Esophagus squamous epithelium (tissue), 5 donors: ENCODE data around the gene DNAJA2. TPM values are rescaled to one million over a fixed set of nuclear protein-coding genes. Genes with fewer than 3 reads are reported as not detected.

Source experiments
- DNase-seq: peaks from one replicate; lab custom pipeline; 2025; lab: John Stamatoyannopoulos, UW
- H3K27ac ChIP-seq, 4 donors: fragments of 200-600 bp; sonication (generic); one replicate each; pipeline ENCODE4 v1.5.1; 2016 to 2019; ENCODE audit warnings: mild to moderate bottlenecking in 1 of 4
- H3K27me3 ChIP-seq, 4 donors: fragments of 200-600 bp; sonication (generic); 1 replicate in 3 of 4; 2 replicates in 1 of 4; pipeline versions ENCODE4 v1.5.1 to v1.6.0; 2017 to 2021; ENCODE audit warnings: antibody characterized with exemption in 1 of 4
- H3K36me3 ChIP-seq, 3 donors: fragments of 200-600 bp; sonication (generic); one replicate each; pipeline ENCODE4 v1.5.1; 2016 to 2019
- H3K4me1 ChIP-seq, 3 donors: fragments of 200-600 bp; sonication (generic); one replicate each; pipeline ENCODE4 v1.5.1; 2017 to 2019
- H3K4me3 ChIP-seq, 4 donors: fragments of 200-600 bp; sonication (generic); 1 replicate in 3 of 4; 2 replicates in 1 of 4; pipeline ENCODE4 v1.5.1; 2016 to 2019; ENCODE audit warnings: mild to moderate bottlenecking in 2 of 4, moderate library complexity in 1 of 4
- H3K9me3 ChIP-seq, 3 donors: fragments of 200-600 bp; sonication (generic); one replicate each; pipeline ENCODE4 v1.5.1; 2016 to 2019
- POLR2A ChIP-seq, 4 donors: fragments of 450-650 bp; IDR thresholded peaks; one replicate each; pipeline ENCODE4 v1.6.1; 2017; ENCODE audit warnings: antibody characterized with exemption in 4 of 4, mild to moderate bottlenecking in 4 of 4, moderate library complexity in 3 of 4
- WGBS, 2 donors: methylation state at CpG; one replicate each; pipeline ENCODE4 v1.1.5; 2018; 5-methylcytosine and 5-hydroxymethylcytosine counted together
- intact Hi-C: fragments of 100-400 bp; cut with DNase I; formaldehyde crosslinking; loops from one replicate; pipeline ENCODE4 v1.15.0; 2022
- total RNA-seq, 4 donors: library from RNA; depleted of rRNA; stranded (reverse); fragments of >200 nt; gene quantifications; one replicate each; pipeline ENCODE4 v1.1.0, GENCODE V29; 2016
- TF ChIP-seq, protein P1 (sequence below), 6 experiments: fragments of 450-650 bp in 4 of 6; fragments of 200-600 bp in 2 of 6; sonication (generic) in 2 of 6; IDR thresholded peaks; one replicate each; pipeline ENCODE4 v1.5.1; 2016 to 2019; ENCODE audit warnings: antibody characterized with exemption in 6 of 6, mild to moderate bottlenecking in 4 of 6, moderate library complexity in 4 of 6
- donor health status: DM: yes; HTN: yes; CAD: no.

The DNAJA2 gene
- total RNA-seq, 4 donors from 2014 or later, result 39.0 to 69.7 (median 58.2) TPM

- Histone ChIP-seq H3K9me3 (no peaks in the 10 kb centered on the region), H3K27me3 (no peaks in the 10 kb centered on the region), H3K27ac (peak overlapping the region in 2 of 4 donors; percentile 23 to 48), H3K4me1 (peaks cover 0 to 41% (median 10%) of the 10 kb centered on the region in 3 donors), H3K4me3 (no peak overlapping the region), H3K36me3 (peaks cover 15 to 100% (median 55%) of the 10 kb centered on the region in 3 donors)
- TF ChIP-seq, protein P1, sequence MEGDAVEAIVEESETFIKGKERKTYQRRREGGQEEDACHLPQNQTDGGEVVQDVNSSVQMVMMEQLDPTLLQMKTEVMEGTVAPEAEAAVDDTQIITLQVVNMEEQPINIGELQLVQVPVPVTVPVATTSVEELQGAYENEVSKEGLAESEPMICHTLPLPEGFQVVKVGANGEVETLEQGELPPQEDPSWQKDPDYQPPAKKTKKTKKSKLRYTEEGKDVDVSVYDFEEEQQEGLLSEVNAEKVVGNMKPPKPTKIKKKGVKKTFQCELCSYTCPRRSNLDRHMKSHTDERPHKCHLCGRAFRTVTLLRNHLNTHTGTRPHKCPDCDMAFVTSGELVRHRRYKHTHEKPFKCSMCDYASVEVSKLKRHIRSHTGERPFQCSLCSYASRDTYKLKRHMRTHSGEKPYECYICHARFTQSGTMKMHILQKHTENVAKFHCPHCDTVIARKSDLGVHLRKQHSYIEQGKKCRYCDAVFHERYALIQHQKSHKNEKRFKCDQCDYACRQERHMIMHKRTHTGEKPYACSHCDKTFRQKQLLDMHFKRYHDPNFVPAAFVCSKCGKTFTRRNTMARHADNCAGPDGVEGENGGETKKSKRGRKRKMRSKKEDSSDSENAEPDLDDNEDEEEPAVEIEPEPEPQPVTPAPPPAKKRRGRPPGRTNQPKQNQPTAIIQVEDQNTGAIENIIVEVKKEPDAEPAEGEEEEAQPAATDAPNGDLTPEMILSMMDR (IDR thresholded peaks at IDR 0.05), result no peak
- TF ChIP-seq POLR2A (IDR thresholded peaks at IDR 0.05), result no peak
- 58 to 63% methylated on average over 9 of the region's 9 CpGs for WGBS, 2 donors
- intact Hi-C loops, result no loop called here
- DNase-seq, result no peak
Measured at GRCh38 chr16:46961373-46962353, 11.8 kb downstream of the DNAJA2 start.

DNA sequence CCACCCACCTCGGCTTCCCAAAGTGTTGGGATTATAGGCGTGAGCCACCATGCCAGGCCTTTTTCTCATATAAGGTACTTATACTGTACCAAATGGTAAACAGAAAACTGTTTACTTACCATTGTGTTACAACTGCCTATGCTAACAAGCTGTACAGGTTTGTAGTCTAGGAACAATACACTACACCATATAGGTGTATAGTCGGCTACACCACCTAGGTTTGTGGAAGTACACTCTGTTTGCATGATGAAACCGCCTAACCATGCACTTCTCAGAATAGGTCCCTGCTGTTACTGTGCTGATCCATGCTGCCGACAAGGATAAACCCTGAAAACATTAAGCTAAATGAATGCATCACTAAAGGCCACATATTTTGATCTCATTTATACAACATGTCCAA, 18.9 kb downstream of the DNAJA2 start:
- DNase-seq, result no peak
- Histone ChIP-seq H3K27ac (no peak overlapping the region), H3K27me3 (no peaks in the 10 kb centered on the region), H3K36me3 (peaks cover 0 to 58% (median 15%) of the 10 kb centered on the region in 3 donors), H3K4me1 (peaks cover 0 to 5% (median 0%) of the 10 kb centered on the region in 3 donors), H3K9me3 (no peaks in the 10 kb centered on the region), H3K4me3 (no peak overlapping the region)
- no peak for TF ChIP-seq POLR2A (IDR thresholded peaks at IDR 0.05)
- TF ChIP-seq, protein P1 (IDR thresholded peaks at IDR 0.05), result no peak
- WGBS, 2 donors, result 70 to 73% methylated on average over 5 of the region's 5 CpGs
- intact Hi-C loops, result loop anchor here (10.0 kb wide), 1 partner anchor 1210 kb away; no protein-coding TSS in a partner anchor

- WGBS, 2 donors, result 8 to 23% methylated on average over 1 of the region's 1 CpG
- peaks cover 0 to 4% (median 0%) of the 10 kb centered on the region in 3 donors for H3K4me1 ChIP-seq
- TF ChIP-seq, protein P1 (IDR thresholded peaks at IDR 0.05), result no peak
- no peak for TF ChIP-seq POLR2A (IDR thresholded peaks at IDR 0.05)
- no peak overlapping the region for H3K27ac ChIP-seq
- H3K27me3 ChIP-seq, result no peaks in the 10 kb centered on the region
- H3K9me3 ChIP-seq, result no peaks in the 10 kb centered on the region
- H3K4me3 ChIP-seq, result no peak overlapping the region
- intact Hi-C loops, result loop anchor here (10.0 kb wide), 1 partner anchor 1215 kb away; no protein-coding TSS in a partner anchor
- no peak for DNase-seq
- peaks cover 0 to 12% (median under 1%) of the 10 kb centered on the region in 3 donors for H3K36me3 ChIP-seq
Measured at GRCh38 chr16:46950009-46950408, 23.5 kb downstream of the DNAJA2 start.

DNA sequence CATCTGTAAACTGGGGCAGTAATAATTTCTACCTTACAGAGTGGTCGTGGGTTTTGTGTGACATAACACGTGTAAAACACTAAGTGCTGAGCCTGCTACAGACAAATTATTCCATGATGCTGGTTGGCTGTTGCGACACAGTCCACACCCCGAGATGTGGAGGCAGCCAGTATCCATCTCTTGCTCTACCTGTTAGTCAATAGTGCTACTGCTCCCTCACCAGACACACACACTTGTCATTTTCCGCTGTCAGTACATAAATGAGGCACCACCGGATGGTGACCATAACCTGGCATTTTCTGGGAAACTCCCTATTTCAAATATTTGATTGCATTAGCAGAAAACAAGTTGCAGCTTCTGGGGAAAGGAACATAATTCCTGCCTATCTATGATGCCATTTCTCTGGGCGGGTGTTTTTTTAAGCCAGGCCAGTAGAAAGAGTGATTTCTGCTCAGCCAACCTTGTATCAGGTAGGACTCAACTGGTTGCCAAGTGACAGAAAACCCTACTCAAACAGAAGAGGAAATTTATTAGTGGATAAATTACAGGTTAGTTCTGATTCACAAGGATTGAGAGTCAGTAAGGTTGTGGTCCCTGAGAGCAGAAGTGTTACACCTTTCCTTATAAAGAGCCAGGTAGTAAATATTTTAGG, 24.1 kb downstream of the DNAJA2 start:
- Histone ChIP-seq H3K27ac (no peak overlapping the region), H3K4me3 (no peak overlapping the region), H3K4me1 (peaks cover 0 to 4% (median 0%) of the 10 kb centered on the region in 3 donors), H3K27me3 (no peaks in the 10 kb centered on the region), H3K9me3 (no peaks in the 10 kb centered on the region), H3K36me3 (peaks cover 0 to 6% (median 0%) of the 10 kb centered on the region in 3 donors)
- intact Hi-C loops, result no loop called here
- TF ChIP-seq, protein P1 (IDR thresholded peaks at IDR 0.05), result no peak
- no peak for TF ChIP-seq POLR2A (IDR thresholded peaks at IDR 0.05)
- WGBS, 2 donors, result 63 to 64% methylated on average over 7 of the region's 7 CpGs
- DNase-seq, result no peak
